ENCODE results near the gene TMEM250. TPM values are rescaled to one million over a fixed set of nuclear protein-coding genes. Genes with fewer than 3 reads are reported as not detected.

Gene TMEM250
- total RNA-seq, 4 donors from 2014 or later: 34.3 to 59.4 (median 43.4) TPM

GRCh38 chr9:136132512-136133050 is 13.9 kb upstream of the TMEM250 start:
- Histone ChIP-seq H3K27ac (no peak overlapping the region), H3K4me1 (peaks cover 8 to 21% (median 13%) of the 10 kb centered on the region in 3 donors), H3K27me3 (peaks cover 3 to 99% (median 26%) of the 10 kb centered on the region in 4 donors), H3K36me3 (no peaks in the 10 kb centered on the region), H3K4me3 (peak overlapping the region in 2 of 4 donors; percentile 36 to 62), H3K9me3 (no peaks in the 10 kb centered on the region)
- no peak for DNase-seq
- WGBS, 2 donors: no CpG with 5 or more reads among the region's 52 CpGs
- no peak for TF ChIP-seq POLR2A (IDR thresholded peaks at IDR 0.05)
- TF ChIP-seq, protein P1, sequence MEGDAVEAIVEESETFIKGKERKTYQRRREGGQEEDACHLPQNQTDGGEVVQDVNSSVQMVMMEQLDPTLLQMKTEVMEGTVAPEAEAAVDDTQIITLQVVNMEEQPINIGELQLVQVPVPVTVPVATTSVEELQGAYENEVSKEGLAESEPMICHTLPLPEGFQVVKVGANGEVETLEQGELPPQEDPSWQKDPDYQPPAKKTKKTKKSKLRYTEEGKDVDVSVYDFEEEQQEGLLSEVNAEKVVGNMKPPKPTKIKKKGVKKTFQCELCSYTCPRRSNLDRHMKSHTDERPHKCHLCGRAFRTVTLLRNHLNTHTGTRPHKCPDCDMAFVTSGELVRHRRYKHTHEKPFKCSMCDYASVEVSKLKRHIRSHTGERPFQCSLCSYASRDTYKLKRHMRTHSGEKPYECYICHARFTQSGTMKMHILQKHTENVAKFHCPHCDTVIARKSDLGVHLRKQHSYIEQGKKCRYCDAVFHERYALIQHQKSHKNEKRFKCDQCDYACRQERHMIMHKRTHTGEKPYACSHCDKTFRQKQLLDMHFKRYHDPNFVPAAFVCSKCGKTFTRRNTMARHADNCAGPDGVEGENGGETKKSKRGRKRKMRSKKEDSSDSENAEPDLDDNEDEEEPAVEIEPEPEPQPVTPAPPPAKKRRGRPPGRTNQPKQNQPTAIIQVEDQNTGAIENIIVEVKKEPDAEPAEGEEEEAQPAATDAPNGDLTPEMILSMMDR (IDR thresholded peaks at IDR 0.05): no peak
- intact Hi-C loops (cut with DNase I): no loop called here

GRCh38 chr9:136131629-136132511 is 13.2 kb upstream of the TMEM250 start:
- 0% methylated on average over 2 of the region's 31 CpGs; no CpG with 5 or more reads in 1 of the 2 donors for WGBS, 2 donors
- Histone ChIP-seq H3K9me3 (no peaks in the 10 kb centered on the region), H3K4me1 (peaks cover 8 to 21% (median 13%) of the 10 kb centered on the region in 3 donors), H3K4me3 (no peak overlapping the region), H3K27ac (no peak overlapping the region), H3K36me3 (no peaks in the 10 kb centered on the region), H3K27me3 (peaks cover 7 to 99% (median 26%) of the 10 kb centered on the region in 4 donors)
- DNase-seq: no peak
- intact Hi-C loops (cut with DNase I): no loop called here
- TF ChIP-seq POLR2A (IDR thresholded peaks at IDR 0.05): no peak
- TF ChIP-seq, protein P1 (IDR thresholded peaks at IDR 0.05): no peak

DNA sequence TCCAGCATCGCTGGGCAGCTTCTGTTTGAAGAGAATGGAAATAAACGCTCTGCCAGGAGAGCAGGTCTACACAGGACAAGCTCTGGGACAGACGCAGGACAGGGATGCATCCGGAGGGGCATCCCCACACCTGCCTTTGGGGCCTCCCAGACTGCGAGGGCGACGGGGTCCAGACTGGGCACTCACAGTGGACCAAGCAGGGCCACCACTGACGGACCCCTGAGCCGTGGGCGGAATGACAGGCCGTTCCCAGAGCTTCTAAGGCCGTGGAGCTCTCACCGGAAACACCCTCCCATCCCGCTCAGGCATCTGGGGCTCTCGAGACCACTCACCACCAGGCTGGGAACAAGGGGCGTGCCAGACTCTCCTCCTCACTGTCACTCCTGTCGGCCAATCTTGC is 10.5 kb upstream of the TMEM250 start:
- TF ChIP-seq, protein P1 (IDR thresholded peaks at IDR 0.05): no peak
- no peak for TF ChIP-seq POLR2A (IDR thresholded peaks at IDR 0.05)
- DNase-seq: no peak
- H3K36me3 ChIP-seq: no peaks in the 10 kb centered on the region
- no peak overlapping the region for H3K4me3 ChIP-seq
- no peaks in the 10 kb centered on the region for H3K9me3 ChIP-seq
- 36 to 56% methylated on average over 8 to 17 of the region's 17 CpGs for WGBS, 2 donors
- intact Hi-C loops (cut with DNase I): loop anchor here (10.0 kb wide), 1 partner anchor 334 kb away; no protein-coding TSS in a partner anchor
- H3K4me1 ChIP-seq: peaks cover 8 to 21% (median 13%) of the 10 kb centered on the region in 3 donors
- no peak overlapping the region for H3K27ac ChIP-seq
- H3K27me3 ChIP-seq: peaks cover 7 to 92% (median 16%) of the 10 kb centered on the region in 4 donors

DNA sequence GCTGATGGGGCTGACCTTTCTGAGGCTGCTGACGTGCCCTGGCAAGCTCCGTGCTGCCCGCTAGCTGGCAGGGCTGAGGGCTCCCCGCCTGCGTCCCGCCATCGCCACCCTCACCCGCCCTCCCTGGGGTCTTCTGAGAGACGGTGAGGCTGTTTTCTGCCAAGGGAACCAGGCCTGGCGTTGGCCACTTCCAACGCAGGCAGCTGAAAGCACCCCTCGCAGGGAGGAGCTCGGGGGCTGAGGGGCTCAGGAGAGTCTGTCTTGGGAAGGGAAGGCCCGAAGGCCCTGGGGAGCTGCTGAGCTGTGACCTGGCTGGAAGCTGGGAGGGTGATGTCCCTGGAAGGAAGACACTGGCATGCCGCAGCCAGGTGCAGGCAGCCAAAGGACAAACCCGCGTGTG is 9.8 kb upstream of the TMEM250 start:
- Histone ChIP-seq H3K4me3 (no peak overlapping the region), H3K27me3 (peaks cover 6 to 92% (median 9%) of the 10 kb centered on the region in 4 donors), H3K4me1 (peaks cover 2 to 15% (median 8%) of the 10 kb centered on the region in 3 donors), H3K36me3 (no peaks in the 10 kb centered on the region), H3K27ac (no peak overlapping the region), H3K9me3 (no peaks in the 10 kb centered on the region)
- TF ChIP-seq POLR2A (IDR thresholded peaks at IDR 0.05): no peak
- TF ChIP-seq, protein P1 (IDR thresholded peaks at IDR 0.05): no peak
- intact Hi-C loops (cut with DNase I): loop anchor here (10.0 kb wide), 1 partner anchor 334 kb away; no protein-coding TSS in a partner anchor
- DNase-seq: no peak
- 47 to 65% methylated on average over 4 to 12 of the region's 17 CpGs for WGBS, 2 donors

GRCh38 chr9:136127313-136127712 is 8.6 kb upstream of the TMEM250 start:
- Histone ChIP-seq H3K9me3 (no peaks in the 10 kb centered on the region), H3K27ac (no peak overlapping the region), H3K4me1 (peaks cover 7 to 14% (median 10%) of the 10 kb centered on the region in 3 donors), H3K4me3 (no peak overlapping the region), H3K36me3 (no peaks in the 10 kb centered on the region), H3K27me3 (peaks cover 2 to 85% (median 5%) of the 10 kb centered on the region in 4 donors)
- TF ChIP-seq POLR2A (IDR thresholded peaks at IDR 0.05): no peak
- TF ChIP-seq, protein P1 (IDR thresholded peaks at IDR 0.05): no peak
- intact Hi-C loops (cut with DNase I): loop anchor here (10.0 kb wide), 1 partner anchor 333 kb away; no protein-coding TSS in a partner anchor
- 83 to 85% methylated on average over 4 to 15 of the region's 18 CpGs for WGBS, 2 donors
- DNase-seq: no peak
